A549 (cell line): Measurements from ENCODE around the gene PPP1R14D. TPM values are rescaled to one million over a fixed set of nuclear protein-coding genes. Genes with fewer than 3 reads are reported as not detected.

Experiments
- ATAC-seq, 2 experiments: fragments of 200-7000 bp in 1 of 2; fragments of >200 bp in 1 of 2; cut with Nextera tagmentation in 1 of 2; cut with Tn5 transposase in 1 of 2; 3 replicates each; pipeline versions ENCODE4 v1.8.0 to v1.9.1; 2018 to 2020; ENCODE audit warnings: mild to moderate bottlenecking in 1 of 2, moderate library complexity in 1 of 2
- CTCF ChIA-PET: fragments of 300-600 bp; sonication (Branson Sonifier 250); formaldehyde crosslinking; extraction: SDS; loops from one replicate; lab custom pipeline; 2021; ENCODE audit warnings: antibody characterized with exemption, inconsistent platforms; lab: Yijun Ruan, JAX
- POLR2A ChIA-PET: fragments of 350-600 bp; formaldehyde crosslinking; extraction: SDS; loops from one replicate; lab custom pipeline; 2021; ENCODE audit warnings: antibody characterized with exemption, inconsistent platforms; lab: Yijun Ruan, JAX
- DNase-seq, 2 experiments: peaks; one replicate each; pipeline versions ENCODE4 v3.0.0 to v3.0.0-alpha.2; 2011 to 2016; ENCODE audit warnings: low read depth in 1 of 2, low spot score in 1 of 2
- FAIRE-seq: peaks from 2 replicates; lab custom pipeline; 2011; peaks lifted over from hg19 to GRCh38; lab: Jason Lieb, UNC
- H3K27ac ChIP-seq, 2 experiments: fragments of >200 bp; sonication (Bioruptor Twin); formaldehyde crosslinking; 3 replicates each; pipeline ENCODE4 v1.5.1; 2016 to 2017
- H3K4me1 ChIP-seq: fragments of >200 bp; sonication (Bioruptor Twin); formaldehyde crosslinking; 3 replicates; pipeline ENCODE4 v1.6.1; 2016
- H3K4me2 ChIP-seq: fragments of >200 bp; sonication (Bioruptor Twin); formaldehyde crosslinking; 3 replicates; pipeline ENCODE4 v1.6.1; 2016
- H3K4me3 ChIP-seq: fragments of >200 bp; sonication (Bioruptor Twin); formaldehyde crosslinking; 3 replicates; pipeline ENCODE4 v1.5.1; 2016
- H3K9me3 ChIP-seq: fragments of >200 bp; sonication (Bioruptor Twin); formaldehyde crosslinking; 3 replicates; pipeline ENCODE4 v1.6.1; 2016
- CBX2 ChIP-seq: fragments of 200-600 bp; sonication (generic); IDR thresholded peaks from 2 replicates; pipeline ENCODE4 v1.6.1; 2016; ENCODE audit warnings: low read depth, mild to moderate bottlenecking, borderline replicate concordance
- CHD2 ChIP-seq: fragments of 150-350 bp; IDR thresholded peaks from 2 replicates; pipeline ENCODE4 v1.6.1; 2014; ENCODE audit warnings: low read length; ENCODE audit not compliant: partially characterized antibody
- CHD4 ChIP-seq: fragments of 200-600 bp; sonication (generic); IDR thresholded peaks from 2 replicates; pipeline ENCODE4 v1.6.1; 2016; ENCODE audit warnings: antibody characterized with exemption, mild to moderate bottlenecking, borderline replicate concordance
- ESRRA ChIP-seq: fragments of 150-350 bp; IDR thresholded peaks from 2 replicates; pipeline ENCODE4 v1.6.1; 2014; ENCODE audit warnings: mild to moderate bottlenecking, low read length, borderline replicate concordance
- HDAC2 ChIP-seq: fragments of 200-600 bp; sonication (generic); IDR thresholded peaks from 2 replicates; pipeline ENCODE4 v1.6.1; 2016
- HEYL ChIP-seq: fragments of 250-450 bp; sonication (Bioruptor Pico); IDR thresholded peaks from 2 replicates; pipeline ENCODE4 v1.8.0; 2021; ENCODE audit warnings: mild to moderate bottlenecking, moderate library complexity
- HOXA7 ChIP-seq: fragments of 250-450 bp; sonication (Bioruptor Pico); IDR thresholded peaks from 2 replicates; pipeline ENCODE4 v1.5.0; 2020; ENCODE audit warnings: mild to moderate bottlenecking, moderate library complexity
- HOXB13 ChIP-seq: fragments of 250-450 bp; sonication (Bioruptor Pico); IDR thresholded peaks from 2 replicates; pipeline ENCODE4 v1.5.0; 2020; ENCODE audit warnings: low read depth, mild to moderate bottlenecking, moderate library complexity
- JUNB ChIP-seq: fragments of >200 bp; sonication (Bioruptor Twin); formaldehyde crosslinking; IDR thresholded peaks from 2 replicates; pipeline ENCODE4 v1.6.1; 2016
- MYC ChIP-seq: IDR thresholded peaks from 2 replicates; pipeline ENCODE4 v1.6.1; 2012; ENCODE audit warnings: mild to moderate bottlenecking, inconsistent platforms, low read length, improper control_type of control experiment, borderline replicate concordance
- NR3C1 ChIP-seq: fragments of >200 bp; sonication (Bioruptor Twin); formaldehyde crosslinking; IDR thresholded peaks from 3 replicates; pipeline ENCODE4 v1.6.1; 2017
- POLR2A ChIP-seq: IDR thresholded peaks from 2 replicates; pipeline ENCODE4 v1.6.1; 2012; ENCODE audit warnings: mild to moderate bottlenecking, low read length
- RFX5 ChIP-seq: fragments of 450-650 bp; IDR thresholded peaks from 2 replicates; pipeline ENCODE4 v1.7.1; 2014; ENCODE audit warnings: antibody characterized with exemption, mild to moderate bottlenecking, moderate library complexity
- SMC3 ChIP-seq: fragments of >200 bp; sonication (Bioruptor Twin); formaldehyde crosslinking; IDR thresholded peaks from 3 replicates; pipeline ENCODE4 v1.6.1; 2018; ENCODE audit warnings: inconsistent platforms
- TP53 ChIP-seq: fragments of 250-450 bp; sonication (Bioruptor Pico); IDR thresholded peaks from 2 replicates; pipeline ENCODE4 v1.5.0; 2021; ENCODE audit warnings: mild to moderate bottlenecking, moderate library complexity
- ZC3H11A ChIP-seq: fragments of 450-650 bp; IDR thresholded peaks from 2 replicates; pipeline ENCODE4 v1.6.1; 2014; ENCODE audit warnings: antibody characterized with exemption, mild to moderate bottlenecking
- ZSCAN20 ChIP-seq: fragments of 250-450 bp; sonication (Bioruptor Pico); IDR thresholded peaks from 2 replicates; pipeline ENCODE4 v1.8.0; 2022; ENCODE audit warnings: mild to moderate bottlenecking, moderate library complexity
- WGBS: methylation state at CpG from one replicate; pipeline ENCODE4 v1.1.6; 2017; ENCODE audit errors: missing lambda C conversion rate; 5-methylcytosine and 5-hydroxymethylcytosine counted together
- polyA plus RNA-seq, 4 experiments: library from polyadenylated mRNA; depleted of rRNA in 3 of 4; stranded (reverse); fragments of >200 nt; fragmentation: RNase III in 1 of 4; extraction: RNeasy Plus Mini Kit Qiagen cat#74134 plus additional on column Dnase treatment in 1 of 4; gene quantifications; 2 replicates in 3 of 4; 3 replicates in 1 of 4; pipeline ENCODE4 v1.2.3, GENCODE V29; 2011 to 2017
- TF ChIP-seq, protein P1 (sequence below): fragments of >200 bp; sonication (Bioruptor Twin); formaldehyde crosslinking; IDR thresholded peaks from 3 replicates; pipeline ENCODE4 v1.5.1; 2016
- TF ChIP-seq, protein P2 (sequence below): fragments of 200-600 bp; sonication (generic); IDR thresholded peaks from 2 replicates; pipeline ENCODE4 v1.6.1; 2016; ENCODE audit warnings: antibody characterized with exemption, mild to moderate bottlenecking, moderate library complexity
- TF ChIP-seq, protein P3 (sequence below): fragments of 150-350 bp; IDR thresholded peaks from 2 replicates; pipeline ENCODE4 v1.6.1; 2014; ENCODE audit warnings: low read depth, mild to moderate bottlenecking, low read length
- TF ChIP-seq, protein P4 (sequence below): fragments of 450-650 bp; IDR thresholded peaks from 2 replicates; pipeline ENCODE4 v1.6.1; 2014; ENCODE audit warnings: antibody characterized with exemption
- TF ChIP-seq, protein P5 (sequence below): IDR thresholded peaks from 2 replicates; pipeline ENCODE4 v1.6.1; 2012; ENCODE audit warnings: low read depth, borderline replicate concordance
- TF ChIP-seq, protein P6 (sequence below): fragments of 250-450 bp; sonication (Bioruptor Pico); IDR thresholded peaks from 2 replicates; pipeline ENCODE4 v1.5.0; 2021; ENCODE audit warnings: mild to moderate bottlenecking, moderate library complexity, borderline replicate concordance

The PPP1R14D gene
- polyA plus RNA-seq, 2 of the 4 experiments (the other 2 are of a cell fraction), result 0.21 to 1.1 TPM

DNA sequence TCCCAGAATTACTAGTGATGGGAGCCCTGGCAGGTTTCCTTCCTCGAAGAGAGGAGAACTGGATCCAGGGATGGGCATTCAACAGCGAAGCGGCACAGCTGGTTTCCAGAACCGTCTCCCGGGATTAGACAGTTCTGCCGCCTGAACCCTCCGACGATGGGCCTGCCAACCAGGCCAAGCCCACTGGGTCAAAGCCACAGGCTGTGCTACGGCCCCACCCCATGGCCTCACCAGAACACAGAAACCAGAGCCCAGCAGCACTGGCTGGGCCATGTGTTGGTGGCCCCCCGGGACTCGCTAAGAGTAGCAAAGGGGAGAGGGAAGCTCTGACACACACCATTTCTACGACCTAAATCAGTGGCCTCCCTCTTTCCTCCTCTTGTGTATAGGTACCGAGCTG lies 56.5 kb downstream of the PPP1R14D start:
- FAIRE-seq, result no peak
- no peak overlapping the region for H3K27ac ChIP-seq
- peaks cover 2% of the 10 kb centered on the region; the same call in 1 of the 3 replicates for H3K4me1 ChIP-seq
- no peak overlapping the region for H3K4me2 ChIP-seq
- 92% methylated on average over 7 of the region's 13 CpGs for WGBS
- TF ChIP-seq, protein P1, sequence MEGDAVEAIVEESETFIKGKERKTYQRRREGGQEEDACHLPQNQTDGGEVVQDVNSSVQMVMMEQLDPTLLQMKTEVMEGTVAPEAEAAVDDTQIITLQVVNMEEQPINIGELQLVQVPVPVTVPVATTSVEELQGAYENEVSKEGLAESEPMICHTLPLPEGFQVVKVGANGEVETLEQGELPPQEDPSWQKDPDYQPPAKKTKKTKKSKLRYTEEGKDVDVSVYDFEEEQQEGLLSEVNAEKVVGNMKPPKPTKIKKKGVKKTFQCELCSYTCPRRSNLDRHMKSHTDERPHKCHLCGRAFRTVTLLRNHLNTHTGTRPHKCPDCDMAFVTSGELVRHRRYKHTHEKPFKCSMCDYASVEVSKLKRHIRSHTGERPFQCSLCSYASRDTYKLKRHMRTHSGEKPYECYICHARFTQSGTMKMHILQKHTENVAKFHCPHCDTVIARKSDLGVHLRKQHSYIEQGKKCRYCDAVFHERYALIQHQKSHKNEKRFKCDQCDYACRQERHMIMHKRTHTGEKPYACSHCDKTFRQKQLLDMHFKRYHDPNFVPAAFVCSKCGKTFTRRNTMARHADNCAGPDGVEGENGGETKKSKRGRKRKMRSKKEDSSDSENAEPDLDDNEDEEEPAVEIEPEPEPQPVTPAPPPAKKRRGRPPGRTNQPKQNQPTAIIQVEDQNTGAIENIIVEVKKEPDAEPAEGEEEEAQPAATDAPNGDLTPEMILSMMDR, result no peak
- TF ChIP-seq NR3C1 (no peak), HOXA7 (CRISPR knock-in tag) (no peak), ESRRA (no peak), JUNB (no peak), CBX2 (no peak), HOXB13 (CRISPR knock-in tag) (no peak)
- TF ChIP-seq, protein P2, sequence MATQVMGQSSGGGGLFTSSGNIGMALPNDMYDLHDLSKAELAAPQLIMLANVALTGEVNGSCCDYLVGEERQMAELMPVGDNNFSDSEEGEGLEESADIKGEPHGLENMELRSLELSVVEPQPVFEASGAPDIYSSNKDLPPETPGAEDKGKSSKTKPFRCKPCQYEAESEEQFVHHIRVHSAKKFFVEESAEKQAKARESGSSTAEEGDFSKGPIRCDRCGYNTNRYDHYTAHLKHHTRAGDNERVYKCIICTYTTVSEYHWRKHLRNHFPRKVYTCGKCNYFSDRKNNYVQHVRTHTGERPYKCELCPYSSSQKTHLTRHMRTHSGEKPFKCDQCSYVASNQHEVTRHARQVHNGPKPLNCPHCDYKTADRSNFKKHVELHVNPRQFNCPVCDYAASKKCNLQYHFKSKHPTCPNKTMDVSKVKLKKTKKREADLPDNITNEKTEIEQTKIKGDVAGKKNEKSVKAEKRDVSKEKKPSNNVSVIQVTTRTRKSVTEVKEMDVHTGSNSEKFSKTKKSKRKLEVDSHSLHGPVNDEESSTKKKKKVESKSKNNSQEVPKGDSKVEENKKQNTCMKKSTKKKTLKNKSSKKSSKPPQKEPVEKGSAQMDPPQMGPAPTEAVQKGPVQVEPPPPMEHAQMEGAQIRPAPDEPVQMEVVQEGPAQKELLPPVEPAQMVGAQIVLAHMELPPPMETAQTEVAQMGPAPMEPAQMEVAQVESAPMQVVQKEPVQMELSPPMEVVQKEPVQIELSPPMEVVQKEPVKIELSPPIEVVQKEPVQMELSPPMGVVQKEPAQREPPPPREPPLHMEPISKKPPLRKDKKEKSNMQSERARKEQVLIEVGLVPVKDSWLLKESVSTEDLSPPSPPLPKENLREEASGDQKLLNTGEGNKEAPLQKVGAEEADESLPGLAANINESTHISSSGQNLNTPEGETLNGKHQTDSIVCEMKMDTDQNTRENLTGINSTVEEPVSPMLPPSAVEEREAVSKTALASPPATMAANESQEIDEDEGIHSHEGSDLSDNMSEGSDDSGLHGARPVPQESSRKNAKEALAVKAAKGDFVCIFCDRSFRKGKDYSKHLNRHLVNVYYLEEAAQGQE, result no peak
- TF ChIP-seq, protein P3, sequence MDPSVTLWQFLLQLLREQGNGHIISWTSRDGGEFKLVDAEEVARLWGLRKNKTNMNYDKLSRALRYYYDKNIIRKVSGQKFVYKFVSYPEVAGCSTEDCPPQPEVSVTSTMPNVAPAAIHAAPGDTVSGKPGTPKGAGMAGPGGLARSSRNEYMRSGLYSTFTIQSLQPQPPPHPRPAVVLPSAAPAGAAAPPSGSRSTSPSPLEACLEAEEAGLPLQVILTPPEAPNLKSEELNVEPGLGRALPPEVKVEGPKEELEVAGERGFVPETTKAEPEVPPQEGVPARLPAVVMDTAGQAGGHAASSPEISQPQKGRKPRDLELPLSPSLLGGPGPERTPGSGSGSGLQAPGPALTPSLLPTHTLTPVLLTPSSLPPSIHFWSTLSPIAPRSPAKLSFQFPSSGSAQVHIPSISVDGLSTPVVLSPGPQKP, result no peak
- TF ChIP-seq, protein P4, sequence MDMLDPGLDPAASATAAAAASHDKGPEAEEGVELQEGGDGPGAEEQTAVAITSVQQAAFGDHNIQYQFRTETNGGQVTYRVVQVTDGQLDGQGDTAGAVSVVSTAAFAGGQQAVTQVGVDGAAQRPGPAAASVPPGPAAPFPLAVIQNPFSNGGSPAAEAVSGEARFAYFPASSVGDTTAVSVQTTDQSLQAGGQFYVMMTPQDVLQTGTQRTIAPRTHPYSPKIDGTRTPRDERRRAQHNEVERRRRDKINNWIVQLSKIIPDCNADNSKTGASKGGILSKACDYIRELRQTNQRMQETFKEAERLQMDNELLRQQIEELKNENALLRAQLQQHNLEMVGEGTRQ, result no peak
- H3K9me3 ChIP-seq, result no peaks in the 10 kb centered on the region
- no peak for DNase-seq
- CTCF ChIA-PET, result interaction anchor here (1.1 to 2.8 kb wide), 2 partner anchors 10 to 182 kb away, joined by 4 to 12 read pairs; no protein-coding TSS in a partner anchor
- ATAC-seq, result no peak
- POLR2A ChIA-PET, result no interaction called here
- no peak overlapping the region for H3K4me3 ChIP-seq

DNA sequence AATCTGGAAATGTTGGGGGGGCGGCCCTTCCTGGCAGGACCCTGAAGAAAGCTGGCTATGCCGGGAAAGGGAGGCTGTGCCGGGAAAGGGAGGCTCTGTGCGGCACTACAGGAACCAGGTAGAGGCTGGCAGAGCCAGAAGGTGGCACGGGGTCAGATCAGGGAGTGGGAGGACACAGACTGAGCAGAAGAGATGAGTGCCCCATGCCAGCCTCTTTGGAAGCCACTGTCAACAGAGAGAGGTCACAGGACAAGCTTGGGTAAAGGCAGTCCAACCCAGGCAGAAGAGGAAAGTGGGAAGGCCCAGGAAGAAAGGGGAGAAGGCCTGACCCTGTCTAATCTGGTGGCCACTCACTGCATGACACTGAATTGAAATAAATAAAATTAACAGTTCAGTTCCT lies 57.3 kb downstream of the PPP1R14D start:
- no peak for DNase-seq
- no peak for ATAC-seq
- Histone ChIP-seq H3K4me3 (no peak overlapping the region), H3K4me2 (no peak overlapping the region), H3K27ac (no peak overlapping the region), H3K4me1 (peaks cover 3% of the 10 kb centered on the region; the same call in 1 of the 3 replicates), H3K9me3 (no peaks in the 10 kb centered on the region)
- CTCF ChIA-PET, result interaction anchor here (1.1 to 2.8 kb wide), 2 partner anchors 11 to 181 kb away, joined by 4 to 12 read pairs; no protein-coding TSS in a partner anchor
- WGBS, result 95% methylated on average over 5 of the region's 5 CpGs
- POLR2A ChIA-PET, result no interaction called here
- FAIRE-seq, result no peak
- TF ChIP-seq CHD2 (no peak), ZSCAN20 (no peak), RFX5 (no peak), ZC3H11A (no peak), HEYL (CRISPR knock-in tag) (no peak), TP53 (CRISPR knock-in tag) (no peak), CHD4 (no peak), POLR2A (no peak), SMC3 (no peak), HDAC2 (no peak), MYC (no peak), HOXA7 (CRISPR knock-in tag) (no peak)
- TF ChIP-seq, protein P5, sequence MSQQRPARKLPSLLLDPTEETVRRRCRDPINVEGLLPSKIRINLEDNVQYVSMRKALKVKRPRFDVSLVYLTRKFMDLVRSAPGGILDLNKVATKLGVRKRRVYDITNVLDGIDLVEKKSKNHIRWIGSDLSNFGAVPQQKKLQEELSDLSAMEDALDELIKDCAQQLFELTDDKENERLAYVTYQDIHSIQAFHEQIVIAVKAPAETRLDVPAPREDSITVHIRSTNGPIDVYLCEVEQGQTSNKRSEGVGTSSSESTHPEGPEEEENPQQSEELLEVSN, result no peak
- TF ChIP-seq, protein P6, sequence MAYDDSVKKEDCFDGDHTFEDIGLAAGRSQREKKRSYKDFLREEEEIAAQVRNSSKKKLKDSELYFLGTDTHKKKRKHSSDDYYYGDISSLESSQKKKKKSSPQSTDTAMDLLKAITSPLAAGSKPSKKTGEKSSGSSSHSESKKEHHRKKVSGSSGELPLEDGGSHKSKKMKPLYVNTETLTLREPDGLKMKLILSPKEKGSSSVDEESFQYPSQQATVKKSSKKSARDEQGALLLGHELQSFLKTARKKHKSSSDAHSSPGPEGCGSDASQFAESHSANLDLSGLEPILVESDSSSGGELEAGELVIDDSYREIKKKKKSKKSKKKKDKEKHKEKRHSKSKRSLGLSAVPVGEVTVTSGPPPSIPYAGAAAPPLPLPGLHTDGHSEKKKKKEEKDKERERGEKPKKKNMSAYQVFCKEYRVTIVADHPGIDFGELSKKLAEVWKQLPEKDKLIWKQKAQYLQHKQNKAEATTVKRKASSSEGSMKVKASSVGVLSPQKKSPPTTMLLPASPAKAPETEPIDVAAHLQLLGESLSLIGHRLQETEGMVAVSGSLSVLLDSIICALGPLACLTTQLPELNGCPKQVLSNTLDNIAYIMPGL (CRISPR knock-in tag), result no peak
- TF ChIP-seq, protein P2, result no peak
